WTC11 (cell line): ENCODE results near the gene RPL21.
"Not testable (repeated sequence)": the region's sequence is repeated elsewhere in the genome, so short reads cannot be mapped to it uniquely, and the experiment has no call there.

ENCODE experiments used
- TF ChIP-seq, protein P1 (sequence below): fragments of 250-450 bp; sonication (Bioruptor Pico); IDR thresholded peaks from 2 replicates; pipeline ENCODE4 v1.9.0; 2021; ENCODE audit warnings: moderate library complexity, mild to moderate bottlenecking, inconsistent platforms, borderline replicate concordance
- TF ChIP-seq, protein P2 (sequence below): fragments of 200-600 bp; IDR thresholded peaks from 2 replicates; pipeline ENCODE4 v1.8.0; 2022; ENCODE audit warnings: antibody characterized with exemption

DNA sequence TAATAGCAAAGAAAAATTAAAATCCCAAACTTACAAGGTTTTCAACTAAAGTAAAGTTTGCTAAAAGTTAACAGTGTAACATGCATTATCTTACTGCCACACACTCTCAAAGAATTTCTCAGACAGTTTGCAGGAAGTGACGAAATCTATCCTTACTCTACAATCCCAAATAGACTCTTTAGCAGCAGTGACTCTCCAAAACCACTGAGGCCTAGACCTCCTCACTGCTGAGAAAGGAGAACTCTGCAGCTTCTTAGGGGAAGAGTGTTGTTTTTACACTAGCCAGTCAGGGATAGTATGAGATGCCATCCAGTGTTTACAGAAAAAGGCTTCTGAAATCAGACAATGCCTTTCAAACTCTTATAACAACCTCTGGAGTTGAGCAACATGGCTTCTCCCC, 32.5 kb upstream of the RPL21 start:
- TF ChIP-seq, protein P1, sequence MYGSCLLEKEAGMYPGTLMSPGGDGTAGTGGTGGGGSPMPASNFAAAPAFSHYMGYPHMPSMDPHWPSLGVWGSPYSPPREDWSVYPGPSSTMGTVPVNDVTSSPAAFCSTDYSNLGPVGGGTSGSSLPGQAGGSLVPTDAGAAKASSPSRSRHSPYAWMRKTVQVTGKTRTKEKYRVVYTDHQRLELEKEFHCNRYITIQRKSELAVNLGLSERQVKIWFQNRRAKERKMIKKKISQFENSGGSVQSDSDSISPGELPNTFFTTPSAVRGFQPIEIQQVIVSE: not testable (repeated sequence)
- TF ChIP-seq, protein P2, sequence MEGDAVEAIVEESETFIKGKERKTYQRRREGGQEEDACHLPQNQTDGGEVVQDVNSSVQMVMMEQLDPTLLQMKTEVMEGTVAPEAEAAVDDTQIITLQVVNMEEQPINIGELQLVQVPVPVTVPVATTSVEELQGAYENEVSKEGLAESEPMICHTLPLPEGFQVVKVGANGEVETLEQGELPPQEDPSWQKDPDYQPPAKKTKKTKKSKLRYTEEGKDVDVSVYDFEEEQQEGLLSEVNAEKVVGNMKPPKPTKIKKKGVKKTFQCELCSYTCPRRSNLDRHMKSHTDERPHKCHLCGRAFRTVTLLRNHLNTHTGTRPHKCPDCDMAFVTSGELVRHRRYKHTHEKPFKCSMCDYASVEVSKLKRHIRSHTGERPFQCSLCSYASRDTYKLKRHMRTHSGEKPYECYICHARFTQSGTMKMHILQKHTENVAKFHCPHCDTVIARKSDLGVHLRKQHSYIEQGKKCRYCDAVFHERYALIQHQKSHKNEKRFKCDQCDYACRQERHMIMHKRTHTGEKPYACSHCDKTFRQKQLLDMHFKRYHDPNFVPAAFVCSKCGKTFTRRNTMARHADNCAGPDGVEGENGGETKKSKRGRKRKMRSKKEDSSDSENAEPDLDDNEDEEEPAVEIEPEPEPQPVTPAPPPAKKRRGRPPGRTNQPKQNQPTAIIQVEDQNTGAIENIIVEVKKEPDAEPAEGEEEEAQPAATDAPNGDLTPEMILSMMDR: not testable (repeated sequence)
